Heart right ventricle (tissue), 16 donors: Measurements from ENCODE around the gene DIS3. TPM values are rescaled to one million over a fixed set of nuclear protein-coding genes. Genes with fewer than 3 reads are reported as not detected.

Experiments
- ATAC-seq, 8 donors: fragments of 200-7000 bp; cut with Tn5 transposase; one replicate each; pipeline ENCODE4 v1.9.1; 2020; ENCODE audit warnings: mild to moderate bottlenecking in 8 of 8, moderate library complexity in 8 of 8, moderate number of reproducible peaks in 1 of 8
- DNase-seq, 2 donors: peaks; one replicate each; pipeline ENCODE4 v3.0.0-alpha.2; 2020
- H3K27ac ChIP-seq, 10 donors: fragments of 200-600 bp; sonication (generic) in 2 of 10; one replicate each; pipeline versions ENCODE4 v1.5.0 to v1.8.0; 2020 to 2022; ENCODE audit warnings: mild to moderate bottlenecking in 3 of 10
- H3K27me3 ChIP-seq, 7 donors: fragments of 200-600 bp; one replicate each; pipeline ENCODE4 v1.8.0; 2021 to 2022; ENCODE audit warnings: mild to moderate bottlenecking in 2 of 7
- H3K36me3 ChIP-seq, 9 donors: fragments of 200-600 bp; sonication (generic) in 1 of 9; one replicate each; pipeline versions ENCODE4 v1.5.0 to v1.8.0; 2020 to 2022; ENCODE audit warnings: mild to moderate bottlenecking in 2 of 9
- H3K4me1 ChIP-seq, 9 donors: fragments of 200-600 bp; sonication (generic) in 1 of 9; one replicate each; pipeline versions ENCODE4 v1.5.0 to v1.8.0; 2020 to 2022; ENCODE audit warnings: mild to moderate bottlenecking in 4 of 9
- H3K4me3 ChIP-seq, 10 donors: fragments of 200-600 bp; sonication (generic) in 2 of 10; one replicate each; pipeline versions ENCODE4 v1.5.0 to v1.8.0; 2020 to 2022; ENCODE audit warnings: mild to moderate bottlenecking in 7 of 10, moderate library complexity in 2 of 10
- H3K9me3 ChIP-seq, 11 donors: fragments of 200-600 bp in 10 of 11; sonication (generic) in 2 of 11; one replicate each; pipeline versions ENCODE4 v1.5.0 to v1.8.0; 2013 to 2022; ENCODE audit warnings: mild to moderate bottlenecking in 2 of 11, control low read depth in 1 of 11, moderate library complexity in 1 of 11
- CTCF ChIP-seq, 9 donors: fragments of 200-600 bp; sonication (generic) in 2 of 9; IDR thresholded peaks; one replicate each; pipeline versions ENCODE4 v1.5.0 to v1.8.0; 2021 to 2022; ENCODE audit warnings: antibody characterized with exemption in 9 of 9, mild to moderate bottlenecking in 5 of 9, moderate library complexity in 1 of 9
- WGBS, 2 donors: extraction: QIAGEN DNeasy Blood & Tissue Kit; methylation state at CpG; one replicate each; pipeline ENCODE4 v1.1.7; 2013; ENCODE audit warnings: inconsistent platforms in 1 of 2; 5-methylcytosine and 5-hydroxymethylcytosine counted together
- intact Hi-C, 10 donors: fragments of 100-400 bp; cut with DNase I; formaldehyde crosslinking; loops; one replicate each; pipeline versions ENCODE4 v1.11.1 to v1.14.2; 2022
- polyA plus RNA-seq, 2 donors: library from polyadenylated mRNA; stranded (reverse); fragments of 200-250 nt; gene quantifications; one replicate each; pipeline ENCODE4 v1.2.3, GENCODE V29; 2013
- total RNA-seq, 10 donors: library from RNA; stranded (reverse); fragmentation: NEBNext Ultra II Directional in 3 of 10; extraction: Animal tissue kit (Norgen Biotek cat#: 25700) in 3 of 10; gene quantifications; one replicate each; pipeline versions ENCODE4 v1.2.1 to v1.2.4, GENCODE V29; 2021 to 2023
- donor health status: Arrhythmogenic right ventricular cardiomyopathy.
- donor health status: ischemic (EF 13 %, LVEDD 7.1; RV severe dilation, severe dysfunction).
- donor health status: healthy with polysubstance abuse.
- donor health status: DM: no; HTN: yes; CAD: no.
- donor health status: DM: no; HTN: no; CAD: no.
- donor health status: ischemic (EF 25% LVEDD 6.9; RV normal size, moderate dysfunction).
- donor health status: ischemic (EF 25% LVEDD 5.7; RV mildly dilated, moderate dysfunction).
- donor health status: healthy.
- donor health status: DM: yes; HTN: yes; CAD: no.
- donor health status: Ischemic cardiomyopathy.
- donor health status: ischemic (EF 35%, LVEDD 5.7; RV mildly dilated, moderate dysfunction).
- donor health status: nonischemic (EF 11% LVEDD 7.7; RV severe dilation, severe dysfunction).
- donor health status: DM: yes; HTN: yes; CAD: no.
- donor health status: PGD.
- donor health status: ischemic (EF 29% LVEDD 5.4; RV normal size, mild dysfunction).
- donor health status: nonischemic (EF 23%, LVEDD 6.1; RV moderate dilation, normal function).

The DIS3 gene
- total and polyA plus RNA-seq, 12 donors: 5.9 to 19.6 (median 17.0) TPM

GRCh38 chr13:72757792-72758535 lies 23.7 kb downstream of the DIS3 start:
- Histone ChIP-seq H3K4me3 (no peak overlapping the region), H3K27me3 (no peaks in the 10 kb centered on the region), H3K36me3 (peaks cover 0 to 100% (median 67%) of the 10 kb centered on the region in 9 donors), H3K4me1 (no peaks in the 10 kb centered on the region), H3K9me3 (no peaks in the 10 kb centered on the region), H3K27ac (no peak overlapping the region)
- no peak for DNase-seq
- no peak for TF ChIP-seq CTCF (IDR thresholded peaks at IDR 0.05)
- 70 to 71% methylated on average over 4 of the region's 4 CpGs for WGBS, 2 donors
- intact Hi-C loops: no loop called here
- no peak for ATAC-seq

GRCh38 chr13:72754111-72754510 lies 27.6 kb downstream of the DIS3 start:
- ATAC-seq (no peak), DNase-seq (no peak)
- Histone ChIP-seq H3K36me3 (peaks cover 0 to 100% (median 31%) of the 10 kb centered on the region in 9 donors), H3K27ac (no peak overlapping the region), H3K4me1 (no peaks in the 10 kb centered on the region), H3K4me3 (no peak overlapping the region), H3K9me3 (peaks cover 0 to 8% (median 0%) of the 10 kb centered on the region in 11 donors), H3K27me3 (no peaks in the 10 kb centered on the region)
- TF ChIP-seq CTCF (IDR thresholded peaks at IDR 0.05): no peak
- WGBS, 2 donors: 93% methylated on average over 6 of the region's 6 CpGs
- intact Hi-C loops: no loop called here

- ATAC-seq: no peak
- Histone ChIP-seq H3K36me3 (peaks cover 0 to 98% (median 14%) of the 10 kb centered on the region in 9 donors), H3K27me3 (no peaks in the 10 kb centered on the region), H3K4me3 (no peak overlapping the region), H3K9me3 (peaks cover 0 to 8% (median 0%) of the 10 kb centered on the region in 11 donors), H3K27ac (no peak overlapping the region), H3K4me1 (no peaks in the 10 kb centered on the region)
- DNase-seq: no peak
- intact Hi-C loops: no loop called here
- no peak for TF ChIP-seq CTCF (IDR thresholded peaks at IDR 0.05)
Observed at GRCh38 chr13:72751220-72751619, 30.5 kb downstream of the DIS3 start.

GRCh38 chr13:72745260-72745659 lies 36.4 kb downstream of the DIS3 start:
- no peak overlapping the region for H3K27ac ChIP-seq
- ATAC-seq (no peak), DNase-seq (no peak)
- H3K27me3 ChIP-seq: no peaks in the 10 kb centered on the region
- WGBS, 2 donors: 82 to 96% methylated on average over 1 of the region's 1 CpG
- peaks cover 0 to 71% (median 6%) of the 10 kb centered on the region in 9 donors for H3K36me3 ChIP-seq
- TF ChIP-seq CTCF (IDR thresholded peaks at IDR 0.05): no peak
- no peaks in the 10 kb centered on the region for H3K9me3 ChIP-seq
- intact Hi-C loops: no loop called here
- H3K4me1 ChIP-seq: no peaks in the 10 kb centered on the region
- no peak overlapping the region for H3K4me3 ChIP-seq
